IMR-90 (cell line): ENCODE results near the gene VCP. TPM values are rescaled to one million over a fixed set of nuclear protein-coding genes. Genes with fewer than 3 reads are reported as not detected.
A peak's percentile ranks its signal among the peaks of the same experiment; 100 is the strongest.

Experiments used
- ATAC-seq: fragments of 200-7000 bp; cut with Tn5 transposase; 2 replicates; pipeline ENCODE4 v1.9.1; 2020; ENCODE audit warnings: low read depth, mild to moderate bottlenecking, moderate library complexity
- BruUV-seq: library from RNA; stranded (reverse); fragments of 400-500 nt; replicated peaks from 2 replicates; lab custom pipeline; 2021; lab: Mats Ljungman, UMichigan
- CTCF ChIA-PET: fragments of 300-600 bp; formaldehyde crosslinking; extraction: SDS; loops from one replicate; lab custom pipeline; 2021; ENCODE audit warnings: antibody characterized with exemption; lab: Yijun Ruan, JAX
- POLR2A ChIA-PET: fragments of 300-600 bp; sonication (Branson Sonifier 250); formaldehyde crosslinking; loops from one replicate; lab custom pipeline; 2022; ENCODE audit warnings: antibody characterized with exemption; ENCODE audit not compliant: unreplicated experiment; lab: Charles Lee
- DNase-seq: peaks from one replicate; pipeline ENCODE4 v3.0.0; 2013
- H2AFZ ChIP-seq: replicated peaks from 2 replicates; pipeline ENCODE3; 2013; ENCODE audit warnings: low read length, mild to moderate bottlenecking; ENCODE audit not compliant: poor library complexity
- H2AK5ac ChIP-seq: 2 replicates; pipeline ENCODE4 v1.6.1; 2013; ENCODE audit warnings: low read depth, low read length, inconsistent platforms
- H2AK9ac ChIP-seq: replicated peaks from 2 replicates; pipeline ENCODE3; 2013; ENCODE audit warnings: mild to moderate bottlenecking, low read depth, low read length, moderate library complexity; ENCODE audit not compliant: poor library complexity
- H2BK120ac ChIP-seq: 2 replicates; pipeline ENCODE4 v1.6.1; 2013; ENCODE audit warnings: low read depth, low read length, inconsistent platforms
- H2BK15ac ChIP-seq: 3 replicates; pipeline ENCODE4 v1.6.1; 2013; ENCODE audit warnings: low read depth, low read length, inconsistent platforms
- H2BK20ac ChIP-seq: 2 replicates; pipeline ENCODE4 v1.6.1; 2013; ENCODE audit warnings: low read depth, mild to moderate bottlenecking, inconsistent platforms, low read length, moderate library complexity
- H2BK5ac ChIP-seq: 2 replicates; pipeline ENCODE4 v1.6.1; 2013; ENCODE audit warnings: mild to moderate bottlenecking, low read depth, low read length, inconsistent platforms; ENCODE audit not compliant: poor library complexity, severe bottlenecking
- H3K14ac ChIP-seq: replicated peaks from 2 replicates; pipeline ENCODE4 v1.6.1; 2013; ENCODE audit warnings: low read depth, low read length, inconsistent platforms
- H3K18ac ChIP-seq: 2 replicates; pipeline ENCODE4 v1.6.1; 2013; ENCODE audit warnings: low read depth, low read length, control low read depth
- H3K23ac ChIP-seq: 2 replicates; pipeline ENCODE4 v1.6.1; 2013; ENCODE audit warnings: low read depth, low read length, inconsistent platforms
- H3K27ac ChIP-seq: 2 replicates; pipeline ENCODE4 v1.5.1; 2013; ENCODE audit warnings: mild to moderate bottlenecking, control low read depth, low read length; ENCODE audit not compliant: insufficient read depth
- H3K27me3 ChIP-seq: 2 replicates; pipeline ENCODE4 v1.6.1; 2013; ENCODE audit warnings: low read length; ENCODE audit not compliant: control insufficient read depth, insufficient read depth
- H3K36me3 ChIP-seq: 2 replicates; pipeline ENCODE4 v1.6.1; 2013; ENCODE audit warnings: low read length, mixed read lengths; ENCODE audit not compliant: control insufficient read depth, insufficient read depth
- H3K4ac ChIP-seq: 2 replicates; pipeline ENCODE4 v1.6.1; 2013; ENCODE audit warnings: low read depth, low read length, inconsistent platforms
- H3K4me1 ChIP-seq: 2 replicates; pipeline ENCODE4 v1.6.1; 2013; ENCODE audit warnings: low read length, mixed read lengths; ENCODE audit not compliant: control insufficient read depth, insufficient read depth
- H3K4me2 ChIP-seq: 2 replicates; pipeline ENCODE4 v1.6.1; 2013; ENCODE audit warnings: low read depth, mild to moderate bottlenecking, control low read depth, low read length, moderate library complexity
- H3K4me3 ChIP-seq: 2 replicates; pipeline ENCODE4 v1.5.1; 2013; ENCODE audit warnings: low read depth, mild to moderate bottlenecking, control low read depth, low read length, moderate library complexity; ENCODE audit not compliant: insufficient read depth
- H3K56ac ChIP-seq: 2 replicates; pipeline ENCODE4 v1.6.1; 2013; ENCODE audit warnings: low read length, inconsistent platforms; ENCODE audit not compliant: insufficient read depth; ENCODE audit errors: extremely low read depth
- H3K79me1 ChIP-seq, 2 experiments: 2 replicates each; pipeline ENCODE4 v1.6.1; 2013; ENCODE audit warnings: low read length in 2 of 2, inconsistent platforms in 1 of 2, low read depth in 1 of 2
- H3K9ac ChIP-seq: 2 replicates; pipeline ENCODE4 v1.6.1; 2013; ENCODE audit warnings: low read depth, low read length, control low read depth
- H3K9me1 ChIP-seq: 2 replicates; pipeline ENCODE4 v1.6.1; 2013; ENCODE audit warnings: low read length, inconsistent platforms; ENCODE audit not compliant: insufficient read depth
- H3K9me3 ChIP-seq: 2 replicates; pipeline ENCODE4 v1.6.1; 2013; ENCODE audit warnings: low read length; ENCODE audit not compliant: control insufficient read depth, insufficient read depth
- H4K20me1 ChIP-seq: 2 replicates; pipeline ENCODE4 v1.6.1; 2013; ENCODE audit warnings: low read length, inconsistent platforms; ENCODE audit not compliant: insufficient read depth
- H4K5ac ChIP-seq: 2 replicates; pipeline ENCODE4 v1.6.1; 2013; ENCODE audit warnings: mild to moderate bottlenecking, low read depth, low read length, control low read depth
- H4K8ac ChIP-seq, 2 experiments: 2 replicates each; pipeline ENCODE4 v1.6.1; 2013; ENCODE audit warnings: low read depth in 2 of 2, low read length in 2 of 2, control low read depth in 1 of 2, inconsistent platforms in 1 of 2
- H4K91ac ChIP-seq: 2 replicates; pipeline ENCODE4 v1.6.1; 2013; ENCODE audit warnings: low read depth, low read length, inconsistent platforms; ENCODE audit not compliant: insufficient read depth
- BHLHE40 ChIP-seq: fragments of 150-350 bp; IDR thresholded peaks from 2 replicates; pipeline ENCODE4 v1.6.1; 2016; ENCODE audit warnings: mild to moderate bottlenecking, low read depth, low read length
- ELK1 ChIP-seq: fragments of 150-350 bp; IDR thresholded peaks from 2 replicates; pipeline ENCODE4 v1.6.1; 2016; ENCODE audit warnings: low read depth, mild to moderate bottlenecking, low read length, moderate library complexity, borderline replicate concordance
- FOS ChIP-seq: fragments of 150-350 bp; IDR thresholded peaks from 2 replicates; pipeline ENCODE4 v1.6.1; 2016; ENCODE audit warnings: low read depth, low read length
- SMC3 ChIP-seq: fragments of 150-350 bp; IDR thresholded peaks from 2 replicates; pipeline ENCODE4 v1.6.1; 2016; ENCODE audit warnings: low read depth, mild to moderate bottlenecking, antibody characterized with exemption, low read length, moderate library complexity
- USF2 ChIP-seq: fragments of 150-350 bp; IDR thresholded peaks from 2 replicates; pipeline ENCODE4 v1.6.1; 2017; ENCODE audit warnings: mild to moderate bottlenecking, antibody characterized with exemption, low read length, low read depth
- WGBS, 2 experiments: methylation state at CpG; one replicate each; pipeline versions ENCODE4 v1.1.5 to v1.1.7; 2013; ENCODE audit warnings: missing lambda C conversion rate in 2 of 2; ENCODE audit not compliant: insufficient read length in 1 of 2; ENCODE audit errors: extremely low coverage in 2 of 2; 5-methylcytosine and 5-hydroxymethylcytosine counted together
- dilution Hi-C: fragments of 300-500 bp; cut with HindIII; formaldehyde crosslinking; loops from one replicate; pipeline ENCODE4 v1.14.3; 2018; ENCODE audit warnings: low sequenced_read_pairs; ENCODE audit not compliant: unreplicated experiment
- in situ Hi-C: fragments of 300-500 bp; cut with MboI; formaldehyde crosslinking; loops from 3 replicates; pipeline ENCODE4 v1.14.3; 2019; ENCODE audit warnings: low sequenced_read_pairs, inconsistent platforms, mixed read lengths
- intact Hi-C: fragments of 100-400 bp; cut with micrococcal nuclease; formaldehyde crosslinking; loops from 2 replicates; pipeline ENCODE4 v1.10.0; 2022
- polyA plus RNA-seq, 3 experiments: library from polyadenylated mRNA; depleted of rRNA; stranded (reverse); fragments of >200 nt; gene quantifications; 2 replicates each; pipeline ENCODE4 v1.2.3, GENCODE V29; 2012; ENCODE audit warnings: low replicate concordance in 1 of 3
- total RNA-seq: library from RNA; depleted of rRNA; stranded (reverse); fragments of >200 nt; gene quantifications from 2 replicates; pipeline ENCODE4 v1.2.3, GENCODE V29; 2012

The VCP gene
- total and polyA plus RNA-seq, 2 of the 4 experiments (the other 2 are of a cell fraction), result 292 to 516 TPM

- no peak overlapping the region for H4K91ac ChIP-seq
- H2BK15ac ChIP-seq, result no peak overlapping the region
- H4K8ac ChIP-seq, result no peak overlapping the region
- H4K20me1 ChIP-seq, result peaks cover 17% of the 10 kb centered on the region; the same call in 1 of the 2 replicates
- no peak overlapping the region for H3K14ac ChIP-seq
- no peak overlapping the region for H2AK9ac ChIP-seq
- ATAC-seq (no peak), DNase-seq (no peak)
- no peak overlapping the region for H3K56ac ChIP-seq
- dilution Hi-C loops (no loop called here), intact Hi-C loops (no loop called here), in situ Hi-C loops (no loop called here)
- ChIA-PET CTCF (no interaction called here), POLR2A (no interaction called here)
- no peak overlapping the region for H2AFZ ChIP-seq
- no peaks in the 10 kb centered on the region for H3K4me1 ChIP-seq
- 93% methylated on average over 3 of the region's 9 CpGs; no CpG with 5 or more reads in 1 of the 2 experiments for WGBS, 2 experiments
- H3K18ac ChIP-seq, result no peak overlapping the region
- H2BK120ac ChIP-seq, result no peak overlapping the region
- TF ChIP-seq BHLHE40, result no peak
- TF ChIP-seq FOS, result no peak
- TF ChIP-seq SMC3, result no peak
- TF ChIP-seq USF2, result no peak
- no peak for TF ChIP-seq ELK1
- no peak overlapping the region for H3K23ac ChIP-seq
- no peak overlapping the region for H3K27ac ChIP-seq
- H4K5ac ChIP-seq, result no peak overlapping the region
- H3K36me3 ChIP-seq, result peaks cover 64% of the 10 kb centered on the region
- no peaks in the 10 kb centered on the region for H3K9me3 ChIP-seq
- H3K27me3 ChIP-seq, result no peaks in the 10 kb centered on the region
- H2BK5ac ChIP-seq, result no peak overlapping the region
- no peak overlapping the region for H3K4ac ChIP-seq
- H3K9ac ChIP-seq, result no peak overlapping the region
- H3K4me3 ChIP-seq, result no peak overlapping the region
- no peak overlapping the region for H3K4me2 ChIP-seq
- H3K9me1 ChIP-seq, result peaks cover 10% of the 10 kb centered on the region
- no peak overlapping the region for H2AK5ac ChIP-seq
- peaks cover 33 to 44% of the 10 kb centered on the region in 2 experiments for H3K79me1 ChIP-seq
- TSS peak; percentile 57 for BruUV-seq
- no peak overlapping the region for H2BK20ac ChIP-seq
These were observed 15.7 kb downstream of the VCP start for GRCh38 chr9:35056571-35057270.
